Measurements from ENCODE around the gene TEX54. TPM values are rescaled to one million over a fixed set of nuclear protein-coding genes. Genes with fewer than 3 reads are reported as not detected.
"Not testable (repeated sequence)": the region's sequence is repeated elsewhere in the genome, so short reads cannot be mapped to it uniquely, and the experiment has no call there.

TEX54 gene
- total RNA-seq, 4 donors from 2014 or later: not detected

DNA sequence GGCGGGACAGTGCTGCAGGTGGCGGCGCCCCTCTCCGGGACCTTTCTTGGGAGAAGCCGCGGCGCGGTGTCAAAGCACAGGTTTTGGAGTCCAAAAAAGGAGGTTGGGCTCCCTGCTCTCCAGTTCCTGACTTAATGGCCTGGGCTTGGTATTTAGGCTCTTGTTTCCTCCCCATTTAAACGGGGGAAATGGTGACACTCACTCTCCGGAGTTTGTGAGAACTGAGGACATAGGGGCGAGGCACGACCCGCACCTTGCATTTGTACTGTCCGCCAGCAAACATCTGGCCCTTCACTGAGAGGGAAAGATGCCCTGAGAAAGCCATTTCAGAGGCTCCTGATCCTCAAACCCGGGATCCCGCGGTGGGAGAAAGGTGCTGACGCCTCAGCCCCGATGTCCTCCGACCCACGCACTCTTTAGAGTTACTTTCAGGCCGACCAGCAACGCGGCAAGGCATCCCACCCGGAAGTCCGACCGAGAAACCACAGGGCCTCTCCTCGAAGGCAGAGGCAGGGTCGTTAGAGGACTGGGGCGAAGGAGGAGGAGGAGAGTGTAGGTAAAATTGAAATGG, 9.6 kb upstream of the TEX54 start:
- 29 to 56% methylated on average over 6 to 30 of the region's 30 CpGs for WGBS, 2 donors (ENCODE audit: low coverage in 1 of 2)
- no peaks in the 10 kb centered on the region for H3K27me3 ChIP-seq
- peak; percentile 38 for DNase-seq
- peak overlapping the region; percentile 97 to 99 (median 97) for H3K27ac ChIP-seq
- TF ChIP-seq EP300 (IDR thresholded peaks at IDR 0.05; ENCODE audit: low read depth) (no peak), POLR2AphosphoS5 (IDR thresholded peaks at IDR 0.05) (no peak), POLR2A (IDR thresholded peaks at IDR 0.05) (no peak)
- TF ChIP-seq, protein P1, sequence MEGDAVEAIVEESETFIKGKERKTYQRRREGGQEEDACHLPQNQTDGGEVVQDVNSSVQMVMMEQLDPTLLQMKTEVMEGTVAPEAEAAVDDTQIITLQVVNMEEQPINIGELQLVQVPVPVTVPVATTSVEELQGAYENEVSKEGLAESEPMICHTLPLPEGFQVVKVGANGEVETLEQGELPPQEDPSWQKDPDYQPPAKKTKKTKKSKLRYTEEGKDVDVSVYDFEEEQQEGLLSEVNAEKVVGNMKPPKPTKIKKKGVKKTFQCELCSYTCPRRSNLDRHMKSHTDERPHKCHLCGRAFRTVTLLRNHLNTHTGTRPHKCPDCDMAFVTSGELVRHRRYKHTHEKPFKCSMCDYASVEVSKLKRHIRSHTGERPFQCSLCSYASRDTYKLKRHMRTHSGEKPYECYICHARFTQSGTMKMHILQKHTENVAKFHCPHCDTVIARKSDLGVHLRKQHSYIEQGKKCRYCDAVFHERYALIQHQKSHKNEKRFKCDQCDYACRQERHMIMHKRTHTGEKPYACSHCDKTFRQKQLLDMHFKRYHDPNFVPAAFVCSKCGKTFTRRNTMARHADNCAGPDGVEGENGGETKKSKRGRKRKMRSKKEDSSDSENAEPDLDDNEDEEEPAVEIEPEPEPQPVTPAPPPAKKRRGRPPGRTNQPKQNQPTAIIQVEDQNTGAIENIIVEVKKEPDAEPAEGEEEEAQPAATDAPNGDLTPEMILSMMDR (IDR thresholded peaks at IDR 0.05): no peak
- in situ Hi-C loops (cut with MboI; ENCODE audit: low pct_ligation_motif_present in 1 of 4, low pct_unique_long_range_greater_than_20kb in 1 of 4, low sequenced_read_pairs in 3 of 4) (no loop called here), intact Hi-C loops (cut with DNase I; ENCODE audit: low total_unique reads) (no loop called here)
- peaks cover 6 to 30% (median 23%) of the 10 kb centered on the region in 4 donors for H3K4me1 ChIP-seq
- peak overlapping the region; percentile 37 to 70 (median 42) for H3K4me3 ChIP-seq
- H3K36me3 ChIP-seq: no peaks in the 10 kb centered on the region
- H3K9me3 ChIP-seq: no peaks in the 10 kb centered on the region

- TF ChIP-seq POLR2A (IDR thresholded peaks at IDR 0.05) (peak; percentile 100), EP300 (IDR thresholded peaks at IDR 0.05; ENCODE audit: low read depth) (no peak), POLR2AphosphoS5 (IDR thresholded peaks at IDR 0.05) (peak; percentile 98 to 100 (median 100))
- in situ Hi-C loops (cut with MboI; ENCODE audit: low pct_ligation_motif_present in 1 of 4, low pct_unique_long_range_greater_than_20kb in 1 of 4, low sequenced_read_pairs in 3 of 4) (no loop called here), intact Hi-C loops (cut with DNase I; ENCODE audit: low total_unique reads) (no loop called here)
- H3K4me3 ChIP-seq: peak overlapping the region; percentile 37 to 89 (median 70)
- 0 to 1% methylated on average over 16 to 33 of the region's 33 CpGs for WGBS, 2 donors (ENCODE audit: low coverage in 1 of 2)
- H3K27ac ChIP-seq: peak overlapping the region; percentile 97 to 99 (median 97)
- peaks cover 6 to 30% (median 23%) of the 10 kb centered on the region in 4 donors for H3K4me1 ChIP-seq
- no peaks in the 10 kb centered on the region for H3K27me3 ChIP-seq
- peak; percentile 89 for DNase-seq
- no peaks in the 10 kb centered on the region for H3K9me3 ChIP-seq
- no peaks in the 10 kb centered on the region for H3K36me3 ChIP-seq
These were observed 8.9 kb upstream of the TEX54 start for GRCh38 chr11:62841361-62842170.

- Histone ChIP-seq H3K4me3 (peak overlapping the region; percentile 27 to 89 (median 70)), H3K27ac (peak overlapping the region; percentile 97 to 99 (median 97)), H3K4me1 (peaks cover 6 to 30% (median 23%) of the 10 kb centered on the region in 4 donors)
- intact Hi-C loops (cut with DNase I; ENCODE audit: low total_unique reads); H3K36me3 ChIP-seq; in situ Hi-C loops (cut with MboI; ENCODE audit: low pct_ligation_motif_present in 1 of 4, low pct_unique_long_range_greater_than_20kb in 1 of 4, low sequenced_read_pairs in 3 of 4); H3K9me3 ChIP-seq; H3K27me3 ChIP-seq: not testable (repeated sequence)
- DNase-seq: peak; percentile 70
- WGBS, 2 donors (ENCODE audit: low coverage in 1 of 2): 0 to 1% methylated on average over 15 to 36 of the region's 41 CpGs
These were observed 8.2 kb upstream of the TEX54 start for GRCh38 chr11:62840721-62841360.

DNA sequence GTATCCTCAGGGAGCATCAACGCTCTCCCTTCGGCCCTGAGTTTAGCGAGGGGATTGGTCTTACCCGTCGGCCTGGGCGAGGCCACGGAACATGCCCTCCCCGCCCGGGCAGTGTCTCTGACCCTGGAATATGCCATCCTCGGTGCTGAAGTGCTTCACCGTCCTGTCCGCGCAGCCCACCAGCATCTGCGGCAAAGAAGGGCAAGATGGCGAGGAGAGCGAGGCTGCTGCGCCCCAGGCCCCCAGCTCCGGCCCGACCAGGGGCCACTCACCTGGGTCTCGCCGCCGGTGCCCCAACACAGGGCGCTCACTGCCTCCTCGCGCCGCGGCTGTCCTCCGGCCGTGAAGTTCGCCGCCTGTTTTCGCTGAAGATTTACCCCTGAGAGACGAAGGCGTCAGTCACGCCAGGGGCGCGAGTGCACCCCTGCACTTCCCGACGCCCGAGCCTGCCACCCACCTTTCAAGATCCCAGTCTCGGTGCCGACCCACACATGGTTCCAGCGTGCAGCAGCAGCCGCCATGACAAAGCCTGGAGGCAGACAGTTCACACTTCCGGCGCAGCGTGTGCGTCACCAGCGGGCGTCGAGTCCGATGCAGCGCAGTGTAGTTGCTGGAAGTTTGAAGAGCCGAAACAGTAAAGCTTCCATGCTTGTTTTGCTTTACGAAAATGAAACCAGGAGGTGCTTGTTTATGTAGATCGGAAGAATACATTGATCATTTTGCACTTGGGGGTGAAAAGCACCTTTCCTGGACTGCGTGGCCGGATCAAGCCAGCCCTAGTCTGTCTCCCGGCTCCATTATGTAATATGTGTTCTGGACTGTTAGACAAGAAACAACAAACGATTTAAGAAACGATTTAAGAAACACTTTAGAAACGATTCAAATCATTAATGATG, 6.7 kb upstream of the TEX54 start, which contains the start of gene WDR74:
Gene WDR74 (minus strand): TSS at position 541 of the 896 bp plus-strand sequence. CDS start 20 bp downstream, at position 521.
- intact Hi-C loops (cut with DNase I; ENCODE audit: low total_unique reads) (no loop called here), in situ Hi-C loops (cut with MboI; ENCODE audit: low pct_ligation_motif_present in 1 of 4, low pct_unique_long_range_greater_than_20kb in 1 of 4, low sequenced_read_pairs in 3 of 4) (no loop called here)
- H3K27me3 ChIP-seq: no peaks in the 10 kb centered on the region
- H3K4me1 ChIP-seq: peaks cover 6 to 30% (median 23%) of the 10 kb centered on the region in 4 donors
- peak within 1 kb of the TSS; percentile 70 to 89 (median 76) for H3K4me3 ChIP-seq
- peak; percentile 94 for DNase-seq
- TF ChIP-seq, protein P1 (IDR thresholded peaks at IDR 0.05): peak in 1 of 5 experiments; percentile 6
- TF ChIP-seq POLR2AphosphoS5 (IDR thresholded peaks at IDR 0.05) (peak; percentile 96 to 98 (median 97)), EP300 (IDR thresholded peaks at IDR 0.05; ENCODE audit: low read depth) (no peak), POLR2A (IDR thresholded peaks at IDR 0.05) (peak; percentile 70)
- WGBS, 2 donors (ENCODE audit: low coverage in 1 of 2): 0 to 3% methylated on average over 7 to 42 of the region's 62 CpGs
- peak within 1 kb of the TSS; percentile 97 to 99 (median 97) for H3K27ac ChIP-seq
- no peaks in the 10 kb centered on the region for H3K9me3 ChIP-seq
- H3K36me3 ChIP-seq: peaks cover 0 to 7% (median 3%) of the 10 kb centered on the region in 4 donors
